DND-41 (cell line): Measurements from ENCODE around the gene IL4R.
A peak's percentile ranks its signal among the peaks of the same experiment; 100 is the strongest.

Experiments used
- ATAC-seq: fragments of 200-7000 bp; cut with Tn5 transposase; 3 replicates; pipeline ENCODE4 v1.9.1; 2021; ENCODE audit warnings: low read depth; ENCODE audit not compliant: insufficient read depth
- DNase-seq: peaks from one replicate; pipeline ENCODE4 v3.0.0-alpha.2; 2020
- H2AFZ ChIP-seq: 2 replicates; pipeline ENCODE4 v1.6.0; 2012; ENCODE audit warnings: low read depth, low read length
- H3K27ac ChIP-seq: 2 replicates; pipeline ENCODE4 v1.5.1; 2012; ENCODE audit warnings: low read length, inconsistent platforms
- H3K27me3 ChIP-seq: fragments of 200-600 bp; sonication (generic); 2 replicates; pipeline ENCODE4 v1.6.0; 2012; ENCODE audit warnings: low read length, mild to moderate bottlenecking, inconsistent platforms; ENCODE audit not compliant: insufficient read depth, poor library complexity
- H3K36me3 ChIP-seq: 2 replicates; pipeline ENCODE4 v1.5.1; 2012; ENCODE audit warnings: low read length, inconsistent platforms; ENCODE audit not compliant: insufficient read depth
- H3K4me1 ChIP-seq: 2 replicates; pipeline ENCODE4 v1.5.1; 2012; ENCODE audit warnings: mild to moderate bottlenecking, low read length; ENCODE audit not compliant: insufficient read depth
- H3K4me2 ChIP-seq: 2 replicates; pipeline ENCODE4 v1.6.0; 2012; ENCODE audit warnings: mild to moderate bottlenecking, moderate library complexity, low read length, inconsistent platforms; ENCODE audit not compliant: insufficient read depth
- H3K4me3 ChIP-seq, 2 experiments: fragments of 200-600 bp in 1 of 2; shearing (Covaris generic) in 1 of 2; 2 replicates each; pipeline ENCODE4 v1.5.1; 2012 to 2016; ENCODE audit warnings: inconsistent platforms in 2 of 2, low read length in 2 of 2, mild to moderate bottlenecking in 2 of 2, low read depth in 1 of 2, moderate library complexity in 1 of 2
- H3K79me2 ChIP-seq: 2 replicates; pipeline ENCODE4 v1.6.0; 2012; ENCODE audit warnings: low read length, inconsistent platforms; ENCODE audit not compliant: insufficient read depth
- H3K9ac ChIP-seq: 2 replicates; pipeline ENCODE4 v1.6.0; 2012; ENCODE audit warnings: low read depth, mild to moderate bottlenecking, inconsistent platforms, low read length, moderate library complexity
- H3K9me3 ChIP-seq: 2 replicates; pipeline ENCODE4 v1.5.1; 2012; ENCODE audit warnings: low read length, moderate library complexity, mild to moderate bottlenecking, inconsistent platforms; ENCODE audit not compliant: insufficient read depth, severe bottlenecking
- H4K20me1 ChIP-seq: 2 replicates; pipeline ENCODE4 v1.6.0; 2012; ENCODE audit warnings: low read length; ENCODE audit not compliant: insufficient read depth
- EZH2 ChIP-seq: IDR thresholded peaks from 3 replicates; pipeline ENCODE4 v1.6.1; 2012; ENCODE audit warnings: borderline replicate concordance, low read depth, mild to moderate bottlenecking, moderate library complexity, low read length, inconsistent platforms; ENCODE audit not compliant: severe bottlenecking
- TF ChIP-seq, protein P1 (sequence below): IDR thresholded peaks from 2 replicates; pipeline ENCODE4 v1.5.1; 2012; ENCODE audit warnings: borderline replicate concordance, low read length, moderate library complexity, mild to moderate bottlenecking; ENCODE audit not compliant: poor library complexity, severe bottlenecking; ENCODE audit errors: extremely low read depth

IL4R gene

DNA sequence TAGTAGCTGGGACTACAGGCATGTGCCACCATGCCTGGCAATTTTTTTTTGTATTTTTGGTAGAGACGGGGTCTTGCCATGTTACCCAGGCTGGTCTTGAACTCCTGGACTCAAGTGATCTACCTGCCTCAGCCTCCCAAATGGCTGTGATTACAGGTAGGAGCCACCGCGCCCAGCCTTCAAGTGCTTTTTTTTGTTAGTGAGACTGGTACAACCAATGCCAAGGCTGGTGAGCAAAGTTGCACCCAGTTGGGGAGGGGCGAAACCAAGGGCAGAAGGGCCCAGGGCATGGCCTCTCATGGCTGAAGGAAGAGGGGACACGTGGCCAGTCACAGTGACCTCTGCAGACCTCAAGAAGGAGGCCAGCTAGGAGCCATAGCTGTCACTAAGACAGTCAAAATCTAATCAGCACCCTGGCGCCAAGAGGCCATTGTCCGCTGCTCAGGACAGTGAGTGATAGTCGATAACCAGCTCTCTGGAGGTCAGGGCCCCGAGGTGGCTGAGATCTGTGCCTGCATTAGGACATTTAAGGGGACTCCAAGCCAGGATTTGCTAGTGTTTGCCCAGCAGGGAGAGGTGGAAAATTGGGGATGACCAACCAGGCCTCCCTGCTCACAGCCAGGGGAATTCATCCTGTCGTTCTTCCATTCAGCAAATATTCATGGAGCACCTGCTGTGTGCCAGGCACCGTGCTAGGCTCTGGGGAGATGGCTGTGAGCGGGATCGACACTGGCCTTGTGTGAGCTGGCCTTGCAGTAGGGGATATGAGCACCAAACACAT is 10.2 kb downstream of the IL4R start:
- H3K79me2 ChIP-seq: peaks cover 81% of the 10 kb centered on the region
- no peak overlapping the region for H3K4me3 ChIP-seq
- H3K9me3 ChIP-seq: no peaks in the 10 kb centered on the region
- no peak overlapping the region for H3K9ac ChIP-seq
- H3K4me1 ChIP-seq: peaks cover 32% of the 10 kb centered on the region
- DNase-seq (no peak), ATAC-seq (no peak)
- no peak overlapping the region for H3K4me2 ChIP-seq
- H3K36me3 ChIP-seq: 0 out of 2 replicates have a peak, but pooled peaks cover 1% of the 10 kb centered on the region
- H4K20me1 ChIP-seq: peaks cover 12% of the 10 kb centered on the region
- peak overlapping the region; percentile 40 for H3K27ac ChIP-seq
- no peak for TF ChIP-seq EZH2
- TF ChIP-seq, protein P1, sequence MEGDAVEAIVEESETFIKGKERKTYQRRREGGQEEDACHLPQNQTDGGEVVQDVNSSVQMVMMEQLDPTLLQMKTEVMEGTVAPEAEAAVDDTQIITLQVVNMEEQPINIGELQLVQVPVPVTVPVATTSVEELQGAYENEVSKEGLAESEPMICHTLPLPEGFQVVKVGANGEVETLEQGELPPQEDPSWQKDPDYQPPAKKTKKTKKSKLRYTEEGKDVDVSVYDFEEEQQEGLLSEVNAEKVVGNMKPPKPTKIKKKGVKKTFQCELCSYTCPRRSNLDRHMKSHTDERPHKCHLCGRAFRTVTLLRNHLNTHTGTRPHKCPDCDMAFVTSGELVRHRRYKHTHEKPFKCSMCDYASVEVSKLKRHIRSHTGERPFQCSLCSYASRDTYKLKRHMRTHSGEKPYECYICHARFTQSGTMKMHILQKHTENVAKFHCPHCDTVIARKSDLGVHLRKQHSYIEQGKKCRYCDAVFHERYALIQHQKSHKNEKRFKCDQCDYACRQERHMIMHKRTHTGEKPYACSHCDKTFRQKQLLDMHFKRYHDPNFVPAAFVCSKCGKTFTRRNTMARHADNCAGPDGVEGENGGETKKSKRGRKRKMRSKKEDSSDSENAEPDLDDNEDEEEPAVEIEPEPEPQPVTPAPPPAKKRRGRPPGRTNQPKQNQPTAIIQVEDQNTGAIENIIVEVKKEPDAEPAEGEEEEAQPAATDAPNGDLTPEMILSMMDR: no peak
- H3K27me3 ChIP-seq: no peaks in the 10 kb centered on the region
- H2AFZ ChIP-seq: no peak overlapping the region

DNA sequence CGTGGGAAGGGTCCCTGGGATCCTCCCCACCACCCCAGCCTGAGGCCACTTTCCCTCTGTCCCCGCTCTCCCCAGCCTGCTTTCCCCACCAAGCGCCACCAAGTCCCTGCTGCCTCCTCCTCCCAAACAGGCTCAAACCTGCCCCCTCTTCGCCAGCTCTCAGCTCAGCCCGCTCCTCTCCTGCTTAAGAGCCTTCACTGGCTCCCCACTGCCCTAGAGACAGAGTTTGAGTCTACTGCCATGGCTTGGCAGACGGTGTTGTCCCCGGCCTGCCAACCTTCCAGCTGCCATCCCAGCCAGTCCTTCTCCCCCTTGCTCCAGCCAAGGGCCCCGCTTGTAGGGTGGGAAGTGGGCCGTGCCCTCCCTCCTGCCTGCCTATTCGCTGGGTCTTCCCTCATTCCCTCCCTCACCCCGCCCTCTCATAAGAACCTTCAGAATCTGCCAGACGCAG is 11.1 kb downstream of the IL4R start:
- Histone ChIP-seq H3K27me3 (no peaks in the 10 kb centered on the region), H3K79me2 (peaks cover 77% of the 10 kb centered on the region), H3K4me3 (no peak overlapping the region), H2AFZ (no peak overlapping the region), H3K4me2 (no peak overlapping the region), H3K9ac (no peak overlapping the region), H3K27ac (peak overlapping the region; percentile 25; the same call in 1 of the 2 replicates), H3K36me3 (no peaks in the 10 kb centered on the region), H3K9me3 (no peaks in the 10 kb centered on the region), H3K4me1 (peaks cover 30% of the 10 kb centered on the region), H4K20me1 (0 out of 2 replicates have a peak, but pooled peaks cover 9% of the 10 kb centered on the region)
- no peak for DNase-seq
- TF ChIP-seq, protein P1: no peak
- TF ChIP-seq EZH2: no peak
- no peak for ATAC-seq

DNA sequence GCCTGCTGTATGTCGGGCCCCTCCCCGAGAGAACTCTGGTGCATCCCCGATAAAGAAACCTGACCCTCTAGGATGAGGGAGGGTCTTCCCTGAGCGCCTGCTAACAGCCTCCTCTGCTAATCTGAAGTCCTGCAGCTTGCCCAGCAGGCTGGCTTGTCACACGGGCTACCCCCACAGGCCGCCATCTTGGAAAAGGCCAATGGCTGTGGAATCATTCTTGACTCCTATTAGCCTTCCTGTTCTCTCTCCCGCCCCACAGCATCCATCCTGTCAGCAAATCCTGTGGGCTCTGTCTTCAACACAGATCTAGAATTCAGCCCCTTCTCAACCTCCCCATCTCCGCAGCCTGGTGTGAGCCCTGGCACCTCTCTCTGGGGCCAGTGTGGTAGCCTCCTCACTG is 12.0 kb downstream of the IL4R start:
- Histone ChIP-seq H3K9ac (no peak overlapping the region), H3K4me3 (no peak overlapping the region), H3K4me1 (peaks cover 30% of the 10 kb centered on the region), H3K27me3 (no peaks in the 10 kb centered on the region), H4K20me1 (0 out of 2 replicates have a peak, but pooled peaks cover 9% of the 10 kb centered on the region), H3K9me3 (no peaks in the 10 kb centered on the region), H2AFZ (no peak overlapping the region), H3K36me3 (0 out of 2 replicates have a peak, but pooled peaks cover 2% of the 10 kb centered on the region), H3K79me2 (peaks cover 70% of the 10 kb centered on the region), H3K27ac (peak overlapping the region; percentile 71), H3K4me2 (no peak overlapping the region; the same call in 1 of the 2 replicates)
- DNase-seq: no peak
- no peak for ATAC-seq
- no peak for TF ChIP-seq EZH2
- TF ChIP-seq, protein P1: no peak
